ENCODE results near the gene THBS2.
"Not testable (repeated sequence)": the region's sequence is repeated elsewhere in the genome, so short reads cannot be mapped to it uniquely, and the experiment has no call there.

Gene THBS2

GRCh38 chr6:169186496-169187169, 67.0 kb downstream of the THBS2 start:
- in situ Hi-C loops (cut with HindIII; ENCODE audit: low sequenced_read_pairs): no loop called here

- in situ Hi-C loops (cut with HindIII; ENCODE audit: low sequenced_read_pairs): no loop called here
These were observed 67.8 kb downstream of the THBS2 start for GRCh38 chr6:169185692-169186485.

DNA sequence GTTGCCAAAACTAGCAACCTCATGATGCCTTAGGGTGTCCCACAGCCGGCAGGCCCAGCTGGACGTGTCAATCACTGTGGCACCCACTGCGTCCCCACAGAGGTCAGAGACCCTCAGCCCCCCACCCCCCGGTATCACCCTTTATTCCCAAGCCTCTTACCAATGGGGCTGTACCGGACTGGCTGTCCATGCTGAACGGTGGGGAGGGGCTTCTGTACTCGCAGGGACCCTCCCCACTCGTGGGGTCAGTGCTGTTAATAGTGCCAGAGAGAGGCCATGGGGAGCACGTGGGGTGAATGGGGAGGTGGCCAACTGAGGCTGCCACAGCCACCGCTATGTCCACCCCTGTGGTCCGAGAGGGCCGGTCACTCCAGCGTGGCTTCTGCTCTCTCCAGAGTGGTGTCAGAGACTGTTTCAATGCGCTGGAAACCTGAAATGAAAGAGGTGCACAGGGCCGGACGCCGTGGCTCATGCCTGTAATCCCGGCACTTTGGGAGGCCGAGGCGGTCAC, 68.6 kb downstream of the THBS2 start:
- in situ Hi-C loops (cut with HindIII; ENCODE audit: low sequenced_read_pairs): no loop called here

DNA sequence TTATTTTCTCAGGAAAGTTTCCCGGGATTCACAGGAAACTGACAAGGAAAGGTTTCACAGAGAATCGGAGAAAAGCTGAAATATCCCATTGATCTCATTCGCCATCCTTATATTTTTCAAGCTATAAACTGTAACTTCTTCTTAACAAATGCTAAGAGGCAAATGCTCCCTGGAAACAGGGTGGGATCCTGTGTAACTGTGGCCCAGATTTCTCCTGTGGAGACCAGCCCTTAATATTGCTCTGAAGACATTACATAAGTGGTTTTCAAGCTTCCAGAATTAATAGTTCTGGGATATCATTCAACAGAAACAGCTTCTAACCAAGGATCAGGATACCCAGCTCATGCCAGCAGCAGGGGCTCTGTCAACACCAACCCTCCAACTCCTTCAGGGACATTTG, 69.2 kb downstream of the THBS2 start:
- in situ Hi-C loops (cut with HindIII; ENCODE audit: low sequenced_read_pairs): no loop called here

- in situ Hi-C loops (cut with HindIII; ENCODE audit: low sequenced_read_pairs): no loop called here
These were observed 70.4 kb downstream of the THBS2 start for GRCh38 chr6:169183233-169183632.

DNA sequence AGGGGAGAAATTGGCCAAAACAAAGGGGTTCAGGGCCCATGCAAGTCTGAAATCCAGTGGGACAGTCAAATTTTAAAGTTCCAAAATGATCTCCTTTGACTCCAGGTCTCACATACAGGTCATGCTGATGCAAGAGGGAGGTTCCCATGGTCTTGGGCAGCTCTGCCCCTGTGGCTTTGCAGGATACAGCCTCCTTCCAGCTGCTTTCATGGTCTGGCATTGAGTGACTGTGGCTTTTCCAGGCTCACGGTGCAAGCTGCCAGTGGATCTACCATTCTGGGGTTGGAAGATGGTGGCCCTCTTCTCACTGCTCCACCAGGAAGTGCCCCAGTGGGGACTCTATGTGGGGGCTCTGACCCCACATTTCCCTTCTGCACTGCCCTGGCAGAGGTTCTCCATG, 73.8 kb downstream of the THBS2 start:
- in situ Hi-C loops (cut with HindIII; ENCODE audit: low sequenced_read_pairs): not testable (repeated sequence)

DNA sequence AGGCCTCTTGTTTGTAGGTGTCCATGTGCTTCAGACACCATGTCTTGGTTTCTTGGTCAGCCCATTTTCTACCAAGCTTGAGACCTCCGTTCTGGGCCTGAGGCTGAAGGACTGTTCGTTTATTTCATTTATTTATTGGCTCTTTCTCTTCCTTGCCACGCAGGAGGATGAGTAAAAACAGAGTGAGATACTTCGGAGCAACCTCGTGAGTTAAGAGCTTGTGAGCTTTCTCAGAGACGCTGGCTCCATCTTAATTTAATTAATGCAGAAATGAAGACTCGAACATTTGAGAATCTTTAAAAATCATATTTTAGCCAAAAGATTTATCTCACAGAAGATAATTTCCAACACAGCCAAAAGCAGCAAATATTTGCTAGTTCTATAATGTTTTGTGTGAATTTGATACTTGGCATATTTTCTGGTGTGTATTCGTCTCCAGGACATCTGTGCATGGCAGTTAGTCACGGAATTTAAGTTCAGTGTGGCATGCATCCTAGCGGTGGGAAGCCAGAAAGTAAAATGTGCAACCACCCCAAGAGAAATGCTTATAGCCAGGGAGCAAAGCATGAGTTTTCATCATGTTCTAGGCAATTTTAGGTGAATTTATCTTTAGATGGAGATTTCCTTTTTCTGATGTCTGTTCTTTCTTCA, 76.0 kb downstream of the THBS2 start:
- in situ Hi-C loops (cut with HindIII; ENCODE audit: low sequenced_read_pairs): no loop called here

DNA sequence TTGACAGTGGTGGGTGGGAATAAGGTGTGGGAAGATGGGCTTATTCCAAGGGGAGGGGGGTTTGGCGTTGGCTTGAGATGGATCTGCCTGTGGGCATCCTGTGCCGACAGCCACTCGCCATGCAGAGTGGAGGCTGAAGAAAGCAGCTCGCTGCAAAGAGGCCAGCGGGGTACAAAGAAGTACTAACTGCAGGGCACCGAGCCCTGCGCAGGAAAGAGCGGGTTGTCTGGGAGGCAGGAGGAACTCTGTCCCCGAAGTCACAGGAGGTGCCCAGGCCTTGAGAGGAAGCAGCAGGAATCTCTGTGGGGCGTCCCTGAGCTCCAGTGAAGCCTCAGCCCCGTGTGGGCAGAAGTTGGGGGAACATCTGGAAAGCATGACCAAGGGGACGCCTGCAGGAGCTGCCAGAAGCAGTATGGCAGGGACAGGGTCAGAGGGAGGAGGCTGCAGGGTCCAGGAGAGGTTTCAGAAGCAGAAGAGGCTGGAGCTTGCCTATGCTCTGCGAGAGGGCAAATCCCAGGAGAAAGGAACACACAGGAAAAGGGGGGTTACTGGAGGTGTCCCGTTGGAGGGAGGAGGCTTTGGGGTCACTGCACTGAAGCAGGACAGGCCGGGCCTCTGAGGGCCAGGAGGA, 77.2 kb downstream of the THBS2 start:
- in situ Hi-C loops (cut with HindIII; ENCODE audit: low sequenced_read_pairs): no loop called here

- in situ Hi-C loops (cut with HindIII; ENCODE audit: low sequenced_read_pairs): no loop called here
These were observed 78.2 kb downstream of the THBS2 start for GRCh38 chr6:169175360-169175887.

DNA sequence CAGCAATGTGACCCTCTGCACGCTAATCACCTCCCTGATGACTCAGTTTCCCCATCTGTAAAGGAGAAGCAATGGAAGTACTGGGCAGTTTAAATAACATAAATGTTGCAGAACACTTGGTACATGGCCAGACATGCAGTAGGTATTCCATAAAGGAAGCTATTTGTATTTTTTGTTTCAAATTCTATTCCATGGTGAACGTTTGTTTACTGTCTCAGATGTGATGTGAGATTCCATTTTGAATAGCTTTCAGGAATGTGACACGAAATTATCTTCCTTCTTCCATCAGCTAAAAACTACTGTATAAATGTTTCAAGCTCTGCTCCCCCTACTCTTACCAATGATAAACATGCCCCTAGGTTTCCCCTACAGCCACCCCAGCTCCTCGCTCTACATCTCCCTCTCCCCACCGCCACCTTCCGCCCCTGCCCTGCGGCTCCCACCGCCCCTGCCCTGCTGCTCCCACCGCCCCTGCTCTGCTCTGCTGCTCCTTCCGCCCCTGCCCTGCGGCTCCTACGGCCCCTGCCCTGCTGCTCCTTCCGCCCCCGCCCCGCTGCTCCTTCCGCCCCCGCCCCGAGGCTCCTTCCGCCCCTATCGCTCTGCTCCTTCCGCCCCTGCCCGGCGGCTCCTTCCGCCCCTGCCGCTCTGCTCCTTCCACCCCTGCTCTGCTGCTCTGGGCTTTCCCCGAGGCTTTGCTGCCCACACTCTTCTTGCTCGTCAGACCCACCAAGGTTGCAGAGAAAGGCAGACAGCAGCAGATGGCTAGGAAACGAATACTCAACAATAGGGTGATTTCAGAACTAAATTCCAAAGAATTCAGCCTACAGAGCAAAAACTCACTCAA, 78.9 kb downstream of the THBS2 start:
- in situ Hi-C loops (cut with HindIII; ENCODE audit: low sequenced_read_pairs): no loop called here

- in situ Hi-C loops (cut with HindIII; ENCODE audit: low sequenced_read_pairs): no loop called here
These were observed 79.9 kb downstream of the THBS2 start for GRCh38 chr6:169173532-169174268.

DNA sequence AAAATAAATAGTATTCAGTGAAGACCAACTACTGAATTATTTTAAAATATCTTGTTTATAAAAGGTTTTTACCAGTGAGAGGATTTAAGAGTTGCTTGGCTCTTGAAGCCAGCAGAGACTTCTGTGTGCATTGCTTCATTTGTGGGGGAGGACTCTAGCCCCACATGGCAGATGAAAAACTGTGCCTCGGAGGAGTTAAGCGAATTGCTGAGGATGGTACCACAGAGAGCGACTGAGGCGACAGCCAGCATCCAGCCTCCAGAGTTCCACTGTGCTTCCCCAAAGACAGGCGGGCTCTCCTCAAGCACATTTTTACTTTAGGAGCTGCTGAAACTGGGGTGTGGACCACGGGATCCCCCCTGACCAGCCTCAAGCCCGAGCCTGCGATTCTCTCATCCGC, 80.7 kb downstream of the THBS2 start:
- in situ Hi-C loops (cut with HindIII; ENCODE audit: low sequenced_read_pairs): no loop called here

GRCh38 chr6:169172456-169172855, 81.2 kb downstream of the THBS2 start:
- in situ Hi-C loops (cut with HindIII; ENCODE audit: low sequenced_read_pairs): no loop called here

- in situ Hi-C loops (cut with HindIII; ENCODE audit: low sequenced_read_pairs): no loop called here
These were observed 81.7 kb downstream of the THBS2 start for GRCh38 chr6:169171951-169172350.

DNA sequence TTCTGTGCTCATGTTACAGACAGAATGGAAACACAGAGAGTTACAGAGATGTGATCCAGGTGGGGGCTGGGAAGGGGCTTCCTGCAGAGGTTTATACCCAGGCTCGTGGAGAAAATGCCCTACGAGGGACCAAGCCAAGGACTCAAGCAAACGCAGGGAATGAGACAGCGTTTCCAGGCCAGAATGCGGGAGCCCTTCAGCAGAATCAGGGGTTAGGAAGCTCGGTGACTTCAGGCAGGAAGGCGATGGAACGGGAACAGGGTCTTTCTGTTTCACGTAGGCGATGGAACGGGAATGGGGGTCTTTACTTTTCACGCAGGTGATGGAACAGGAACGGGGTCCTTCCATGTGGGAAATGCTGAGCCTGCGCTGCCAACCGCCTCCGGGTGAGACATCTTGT, 82.6 kb downstream of the THBS2 start:
- in situ Hi-C loops (cut with HindIII; ENCODE audit: low sequenced_read_pairs): no loop called here

DNA sequence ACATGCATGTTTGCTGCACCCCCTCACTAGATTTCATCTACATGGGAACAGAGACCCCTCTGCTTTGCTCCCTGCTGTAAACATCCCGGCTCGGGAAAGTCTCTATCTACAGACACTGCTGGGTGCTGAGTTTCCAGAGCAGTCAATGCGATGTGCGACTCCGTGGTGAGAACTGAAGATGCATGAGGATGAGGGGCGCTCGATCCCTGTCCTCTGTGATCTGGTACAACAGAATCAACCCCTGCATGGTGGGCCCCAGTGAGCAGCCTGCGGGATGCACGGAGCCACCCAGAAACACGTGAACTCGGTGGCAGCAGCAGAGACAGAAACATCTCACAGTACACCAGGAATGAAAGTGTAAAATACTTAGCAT, 83.1 kb downstream of the THBS2 start:
- in situ Hi-C loops (cut with HindIII; ENCODE audit: low sequenced_read_pairs): no loop called here

- in situ Hi-C loops (cut with HindIII; ENCODE audit: low sequenced_read_pairs): no loop called here
These were observed 83.6 kb downstream of the THBS2 start for GRCh38 chr6:169169941-169170582.

- in situ Hi-C loops (cut with HindIII; ENCODE audit: low sequenced_read_pairs): no loop called here
These were observed 84.3 kb downstream of the THBS2 start for GRCh38 chr6:169169375-169169774.

GRCh38 chr6:169168706-169169105, 84.9 kb downstream of the THBS2 start:
- in situ Hi-C loops (cut with HindIII; ENCODE audit: low sequenced_read_pairs): no loop called here

Measured in DLD1 (cell line).